K562 (cell line): ENCODE results near the gene AKAP6. TPM values are rescaled to one million over a fixed set of nuclear protein-coding genes. Genes with fewer than 3 reads are reported as not detected.

Experiments
- ATAC-seq: fragments of 200-7000 bp; cut with Tn5 transposase; 3 replicates; pipeline ENCODE4 v1.9.1; 2020; ENCODE audit warnings: moderate library complexity
- BruUV-seq: library from RNA; stranded (reverse); fragments of 400-500 nt; replicated peaks from 2 replicates; lab custom pipeline; 2021; lab: Mats Ljungman, UMichigan
- CTCF ChIA-PET: fragments of 300-600 bp; formaldehyde crosslinking; extraction: SDS; loops from one replicate; lab custom pipeline; 2021; ENCODE audit warnings: low intra/inter-chr PET ratio; lab: Yijun Ruan, JAX
- POLR2A ChIA-PET: fragments of 300-600, 350-650 bp; sonication (Branson Sonifier 250); formaldehyde crosslinking; extraction: SDS; loops from one replicate; lab custom pipeline; 2021; ENCODE audit warnings: antibody characterized with exemption, inconsistent platforms; lab: Yijun Ruan, JAX
- DNase-seq, 4 experiments: peaks; one replicate each; pipeline versions ENCODE4 v3.0.0 to v3.0.0-alpha.2; 2011 to 2018; ENCODE audit warnings: low spot score in 3 of 4, mixed read lengths in 3 of 4; ENCODE audit errors: extremely low read depth in 1 of 4
- FAIRE-seq: peaks from 2 replicates; lab custom pipeline; 2011; peaks lifted over from hg19 to GRCh38; lab: Jason Lieb, UNC
- H2AFZ ChIP-seq: 2 replicates; pipeline ENCODE4 v1.6.0; 2011; ENCODE audit warnings: low read depth, low read length, control low read depth, inconsistent platforms
- H3K27ac ChIP-seq: fragments of 200-600 bp; 3 replicates; pipeline ENCODE4 v1.8.0; 2011; ENCODE audit warnings: low read depth, mild to moderate bottlenecking, control low read depth, inconsistent platforms, low read length, moderate library complexity, mixed read lengths; ENCODE audit errors: extremely low read depth
- H3K27me3 ChIP-seq, 2 experiments: fragments of 300-600 bp in 1 of 2; 2 replicates in 1 of 2; 3 replicates in 1 of 2; pipeline versions ENCODE4 v1.6.0 to v1.8.0; 2011; ENCODE audit warnings: inconsistent platforms in 2 of 2, low read length in 2 of 2, mild to moderate bottlenecking in 1 of 2, mixed read lengths in 1 of 2, moderate library complexity in 1 of 2; ENCODE audit not compliant: control insufficient read depth in 2 of 2, insufficient read depth in 2 of 2
- H3K36me3 ChIP-seq: fragments of 300-600 bp; 3 replicates; pipeline ENCODE4 v1.8.0; 2011; ENCODE audit warnings: mild to moderate bottlenecking, low read length, inconsistent platforms; ENCODE audit not compliant: control insufficient read depth, insufficient read depth
- H3K4me1 ChIP-seq, 2 experiments: fragments of 200-600 bp in 1 of 2; replicated peaks in 1 of 2; 2 replicates in 1 of 2; 3 replicates in 1 of 2; pipeline versions ENCODE4 v1.5.1 to v1.8.0; 2011; ENCODE audit warnings: inconsistent platforms in 2 of 2, low read length in 2 of 2, mild to moderate bottlenecking in 1 of 2, mixed read lengths in 1 of 2, moderate library complexity in 1 of 2; ENCODE audit not compliant: control insufficient read depth in 2 of 2, insufficient read depth in 2 of 2
- H3K4me2 ChIP-seq: 2 replicates; pipeline ENCODE4 v1.6.1; 2011; ENCODE audit warnings: low read length, control low read depth, inconsistent platforms, mixed read lengths; ENCODE audit not compliant: insufficient read depth
- H3K4me3 ChIP-seq: fragments of 200-600 bp; sonication (generic), shearing (Covaris generic); 2 replicates; pipeline ENCODE4 v1.5.1; 2016; ENCODE audit warnings: control low read depth, inconsistent platforms
- H3K79me2 ChIP-seq: fragments of 200-600 bp; 3 replicates; pipeline ENCODE4 v1.8.0; 2011; ENCODE audit warnings: low read length, inconsistent platforms; ENCODE audit not compliant: control insufficient read depth, insufficient read depth
- H3K9ac ChIP-seq, 2 experiments: 2 replicates each; pipeline versions ENCODE4 v1.6.0 to v1.6.1; 2011; ENCODE audit warnings: low read depth in 2 of 2, low read length in 2 of 2, control low read depth in 1 of 2, inconsistent platforms in 1 of 2, mild to moderate bottlenecking in 1 of 2, mixed read lengths in 1 of 2; ENCODE audit not compliant: insufficient read depth in 1 of 2
- H3K9me1 ChIP-seq: one replicate; pipeline ENCODE4 v1.6.0; 2011; ENCODE audit warnings: inconsistent platforms, mild to moderate bottlenecking, low read length, moderate library complexity; ENCODE audit not compliant: control insufficient read depth, insufficient read depth
- H3K9me3 ChIP-seq: replicated peaks from 2 replicates; pipeline ENCODE4 v1.5.1; 2011; ENCODE audit warnings: low read depth, low read length, inconsistent platforms; ENCODE audit not compliant: control insufficient read depth, insufficient read depth
- H4K20me1 ChIP-seq: replicated peaks from 2 replicates; pipeline ENCODE4 v1.6.1; 2011; ENCODE audit warnings: low read length, inconsistent platforms, mixed read lengths; ENCODE audit not compliant: control insufficient read depth, insufficient read depth
- BCOR ChIP-seq: fragments of 450-650 bp; IDR thresholded peaks from 2 replicates; pipeline ENCODE4 v1.6.1; 2016
- HCFC1 ChIP-seq: IDR thresholded peaks from 2 replicates; pipeline ENCODE4 v1.6.1; 2012; ENCODE audit warnings: low read depth, low read length, improper control_type of control experiment
- MEIS2 ChIP-seq: fragments of 450-650 bp; IDR thresholded peaks from 2 replicates; pipeline ENCODE4 v1.6.1; 2014; ENCODE audit warnings: mild to moderate bottlenecking; ENCODE audit not compliant: partially characterized antibody
- TEAD1 ChIP-seq, 2 experiments: fragments of 450-650 bp in 1 of 2; sonication (generic) in 1 of 2; formaldehyde crosslinking; IDR thresholded peaks; 2 replicates each; pipeline versions ENCODE4 v1.4.0 to v1.8.0; 2020 to 2022; ENCODE audit warnings: mild to moderate bottlenecking in 2 of 2, missing genetic modification reagents in 1 of 2
- WGBS: fragments of 100-300 bp; shearing (Covaris generic); methylation state at CpG from one replicate; pipeline ENCODE4 v1.1.6; 2016; ENCODE audit warnings: low coverage, mixed read lengths; ENCODE audit not compliant: insufficient coverage; ENCODE audit errors: missing lambda C conversion rate; 5-methylcytosine and 5-hydroxymethylcytosine counted together
- in situ Hi-C: fragments of 300-500 bp; cut with MboI; formaldehyde crosslinking; loops from 4 replicates; pipeline ENCODE4 v1.15.0; 2018; ENCODE audit warnings: inconsistent platforms, mixed read lengths
- intact Hi-C: fragments of 100-400 bp; cut with micrococcal nuclease; formaldehyde crosslinking; loops from 2 replicates; pipeline ENCODE4 v1.14.2; 2022
- polyA plus RNA-seq, 8 experiments: library from polyadenylated mRNA; depleted of rRNA in 4 of 8; stranded (reverse) in 5 of 8; unstranded in 3 of 8; fragments of >200 nt; fragmentation: Nextera tagmentation in 2 of 8; fragmentation: Illumina TruSeq in 1 of 8; extraction: Ambion mirVana in 2 of 8; extraction: Trizol in 1 of 8; gene quantifications; 2 replicates each; pipeline versions ENCODE4 v1.2.1 to v1.2.3, GENCODE V29; 2011 to 2014; ENCODE audit warnings: inconsistent platforms in 1 of 8, missing spikeins in 1 of 8
- total RNA-seq, 7 experiments: library from RNA; depleted of rRNA in 6 of 7; stranded (reverse); fragments of >200 nt in 6 of 7; fragmentation: Illumina TruSeq in 2 of 7; extraction: Trizol in 2 of 7; gene quantifications; 2 replicates each; pipeline versions ENCODE4 v1.2.1 to v1.2.3, GENCODE V29; 2011 to 2021; ENCODE audit warnings: low replicate concordance in 1 of 7
- TF ChIP-seq, protein P1 (sequence below): fragments of 450-650 bp; IDR thresholded peaks from 2 replicates; pipeline ENCODE4 v1.6.1; 2016; ENCODE audit warnings: low read depth
- TF ChIP-seq, protein P2 (sequence below): IDR thresholded peaks from 2 replicates; pipeline ENCODE4 v1.6.1; 2016; ENCODE audit warnings: missing genetic modification characterization, missing compliant biosample characterization

The AKAP6 gene
- total and polyA plus RNA-seq, 9 of the 15 experiments (the other 6 are each of a cell fraction or from before 2014, with no cell fraction given) = 0.03 to 1.7 (median 0.48) TPM

DNA sequence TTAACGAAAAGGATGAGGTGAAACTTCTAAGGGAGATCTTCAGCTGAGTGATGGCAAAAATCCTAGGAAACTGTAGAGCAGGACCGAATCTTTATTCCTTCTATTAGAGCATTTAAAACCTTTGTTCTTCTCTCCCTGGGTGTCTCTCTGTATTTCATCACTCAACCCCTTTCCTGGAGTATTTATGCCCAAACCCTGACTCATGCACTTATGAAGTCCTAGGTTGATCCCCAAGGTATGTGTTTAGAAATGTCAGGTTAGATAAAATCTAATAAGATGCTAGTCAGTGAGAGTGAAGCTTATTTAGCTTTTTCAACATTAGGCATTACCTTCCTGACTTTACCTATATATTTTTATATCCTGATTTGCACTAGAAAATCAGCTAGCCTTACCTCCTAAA, 369.7 kb downstream of the AKAP6 start:
- Histone ChIP-seq H2AFZ (no peak overlapping the region), H3K27ac (no peak overlapping the region), H3K27me3 (no peaks in the 10 kb centered on the region), H3K9me3 (no peaks in the 10 kb centered on the region), H3K4me2 (no peak overlapping the region), H3K79me2 (no peaks in the 10 kb centered on the region), H3K9ac (no peak overlapping the region), H3K4me1 (no peaks in the 10 kb centered on the region), H3K36me3 (no peaks in the 10 kb centered on the region), H3K9me1 (no peaks in the 10 kb centered on the region), H3K4me3 (no peak overlapping the region), H4K20me1 (no peaks in the 10 kb centered on the region)
- ATAC-seq = no peak
- no peak for DNase-seq
- CTCF ChIA-PET = no interaction called here
- POLR2A ChIA-PET = no interaction called here
- no peak for FAIRE-seq
- intact Hi-C loops (no loop called here), in situ Hi-C loops (loop anchor here (25.0 kb wide), 1 partner anchor 1463 kb away; no protein-coding TSS in a partner anchor)
- BruUV-seq = no TSS peak
- 0% methylated on average over 2 of the region's 2 CpGs for WGBS
- no peak for TF ChIP-seq BCOR
- TF ChIP-seq HCFC1 = no peak

DNA sequence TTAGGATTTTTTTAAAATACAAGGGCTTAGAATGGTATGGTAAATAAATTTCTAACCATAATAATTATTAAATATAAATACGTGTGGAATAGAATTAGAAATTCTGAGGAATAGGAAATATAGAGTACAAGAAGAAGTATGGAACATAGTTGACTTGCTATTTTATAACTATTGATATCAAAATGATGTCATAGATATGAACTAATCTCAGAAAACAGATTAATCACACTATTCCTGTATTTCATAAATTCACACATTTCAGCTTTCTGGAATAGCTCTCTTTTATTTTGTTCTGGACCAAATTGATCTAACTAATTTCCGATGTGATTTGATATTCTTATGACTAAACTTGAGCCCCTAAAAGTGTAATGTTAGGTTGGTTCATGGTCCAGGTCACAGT, 372.4 kb downstream of the AKAP6 start:
- no peaks in the 10 kb centered on the region for H3K79me2 ChIP-seq
- no TSS peak for BruUV-seq
- intact Hi-C loops (no loop called here), in situ Hi-C loops (loop anchor here (25.0 kb wide), 1 partner anchor 1611 kb away; no protein-coding TSS in a partner anchor)
- no peak for DNase-seq
- FAIRE-seq = no peak
- H3K9ac ChIP-seq = no peak overlapping the region
- H3K27ac ChIP-seq = no peak overlapping the region
- H3K4me1 ChIP-seq = no peaks in the 10 kb centered on the region
- H3K9me3 ChIP-seq = no peaks in the 10 kb centered on the region
- CTCF ChIA-PET = no interaction called here
- POLR2A ChIA-PET = no interaction called here
- no peaks in the 10 kb centered on the region for H4K20me1 ChIP-seq
- no peaks in the 10 kb centered on the region for H3K27me3 ChIP-seq
- H3K4me2 ChIP-seq = no peak overlapping the region
- ATAC-seq = no peak
- no peak overlapping the region for H2AFZ ChIP-seq
- WGBS = 6% methylated on average over 2 of the region's 2 CpGs
- H3K4me3 ChIP-seq = no peak overlapping the region
- H3K36me3 ChIP-seq = no peaks in the 10 kb centered on the region
- no peaks in the 10 kb centered on the region for H3K9me1 ChIP-seq
- TF ChIP-seq, protein P1, sequence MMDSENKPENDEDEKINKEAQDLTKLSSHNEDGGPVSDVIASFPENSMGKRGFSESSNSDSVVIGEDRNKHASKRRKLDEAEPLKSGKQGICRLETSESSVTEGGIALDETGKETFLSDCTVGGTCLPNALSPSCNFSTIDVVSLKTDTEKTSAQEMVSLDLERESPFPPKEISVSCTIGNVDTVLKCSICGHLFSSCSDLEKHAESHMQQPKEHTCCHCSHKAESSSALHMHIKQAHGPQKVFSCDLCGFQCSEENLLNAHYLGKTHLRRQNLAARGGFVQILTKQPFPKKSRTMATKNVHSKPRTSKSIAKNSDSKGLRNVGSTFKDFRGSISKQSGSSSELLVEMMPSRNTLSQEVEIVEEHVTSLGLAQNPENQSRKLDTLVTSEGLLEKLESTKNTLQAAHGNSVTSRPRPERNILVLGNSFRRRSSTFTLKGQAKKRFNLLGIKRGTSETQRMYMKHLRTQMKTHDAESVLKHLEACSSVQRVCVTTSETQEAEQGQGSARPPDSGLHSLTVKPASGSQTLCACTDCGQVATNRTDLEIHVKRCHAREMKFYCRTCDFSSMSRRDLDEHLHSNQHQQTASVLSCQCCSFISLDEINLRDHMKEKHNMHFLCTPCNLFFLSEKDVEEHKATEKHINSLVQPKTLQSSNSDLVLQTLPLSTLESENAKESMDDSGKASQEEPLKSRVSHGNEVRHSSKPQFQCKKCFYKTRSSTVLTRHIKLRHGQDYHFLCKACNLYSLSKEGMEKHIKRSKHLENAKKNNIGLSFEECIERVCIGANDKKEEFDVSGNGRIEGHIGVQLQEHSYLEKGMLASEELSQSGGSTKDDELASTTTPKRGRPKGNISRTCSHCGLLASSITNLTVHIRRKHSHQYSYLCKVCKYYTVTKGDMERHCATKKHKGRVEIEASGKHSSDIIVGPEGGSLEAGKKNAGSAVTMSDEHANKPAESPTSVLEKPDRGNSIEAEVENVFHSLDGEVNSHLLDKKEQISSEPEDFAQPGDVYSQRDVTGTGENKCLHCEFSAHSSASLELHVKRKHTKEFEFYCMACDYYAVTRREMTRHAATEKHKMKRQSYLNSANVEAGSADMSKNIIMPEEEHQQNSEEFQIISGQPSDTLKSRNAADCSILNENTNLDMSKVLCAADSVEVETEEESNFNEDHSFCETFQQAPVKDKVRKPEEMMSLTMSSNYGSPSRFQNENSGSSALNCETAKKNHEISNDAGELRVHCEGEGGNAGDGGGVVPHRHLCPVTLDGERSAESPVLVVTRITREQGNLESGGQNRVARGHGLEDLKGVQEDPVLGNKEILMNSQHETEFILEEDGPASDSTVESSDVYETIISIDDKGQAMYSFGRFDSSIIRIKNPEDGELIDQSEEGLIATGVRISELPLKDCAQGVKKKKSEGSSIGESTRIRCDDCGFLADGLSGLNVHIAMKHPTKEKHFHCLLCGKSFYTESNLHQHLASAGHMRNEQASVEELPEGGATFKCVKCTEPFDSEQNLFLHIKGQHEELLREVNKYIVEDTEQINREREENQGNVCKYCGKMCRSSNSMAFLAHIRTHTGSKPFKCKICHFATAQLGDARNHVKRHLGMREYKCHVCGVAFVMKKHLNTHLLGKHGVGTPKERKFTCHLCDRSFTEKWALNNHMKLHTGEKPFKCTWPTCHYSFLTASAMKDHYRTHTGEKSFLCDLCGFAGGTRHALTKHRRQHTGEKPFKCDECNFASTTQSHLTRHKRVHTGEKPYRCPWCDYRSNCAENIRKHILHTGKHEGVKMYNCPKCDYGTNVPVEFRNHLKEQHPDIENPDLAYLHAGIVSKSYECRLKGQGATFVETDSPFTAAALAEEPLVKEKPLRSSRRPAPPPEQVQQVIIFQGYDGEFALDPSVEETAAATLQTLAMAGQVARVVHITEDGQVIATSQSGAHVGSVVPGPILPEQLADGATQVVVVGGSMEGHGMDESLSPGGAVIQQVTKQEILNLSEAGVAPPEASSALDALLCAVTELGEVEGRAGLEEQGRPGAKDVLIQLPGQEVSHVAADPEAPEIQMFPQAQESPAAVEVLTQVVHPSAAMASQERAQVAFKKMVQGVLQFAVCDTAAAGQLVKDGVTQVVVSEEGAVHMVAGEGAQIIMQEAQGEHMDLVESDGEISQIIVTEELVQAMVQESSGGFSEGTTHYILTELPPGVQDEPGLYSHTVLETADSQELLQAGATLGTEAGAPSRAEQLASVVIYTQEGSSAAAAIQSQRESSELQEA = no peak
- no peak for TF ChIP-seq MEIS2
- TF ChIP-seq, protein P2, sequence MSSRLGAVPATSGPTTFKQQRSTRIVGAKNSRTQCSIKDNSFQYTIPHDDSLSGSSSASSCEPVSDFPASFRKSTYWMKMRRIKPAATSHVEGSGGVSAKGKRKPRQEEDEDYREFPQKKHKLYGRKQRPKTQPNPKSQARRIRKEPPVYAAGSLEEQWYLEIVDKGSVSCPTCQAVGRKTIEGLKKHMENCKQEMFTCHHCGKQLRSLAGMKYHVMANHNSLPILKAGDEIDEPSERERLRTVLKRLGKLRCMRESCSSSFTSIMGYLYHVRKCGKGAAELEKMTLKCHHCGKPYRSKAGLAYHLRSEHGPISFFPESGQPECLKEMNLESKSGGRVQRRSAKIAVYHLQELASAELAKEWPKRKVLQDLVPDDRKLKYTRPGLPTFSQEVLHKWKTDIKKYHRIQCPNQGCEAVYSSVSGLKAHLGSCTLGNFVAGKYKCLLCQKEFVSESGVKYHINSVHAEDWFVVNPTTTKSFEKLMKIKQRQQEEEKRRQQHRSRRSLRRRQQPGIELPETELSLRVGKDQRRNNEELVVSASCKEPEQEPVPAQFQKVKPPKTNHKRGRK (tag) = no peak
- TF ChIP-seq TEAD1 (CRISPR knock-in tag; IDR thresholded peaks at IDR 0.05) = no peak
